ENCODE results near the gene GPR148.
"Not testable (repeated sequence)": the region's sequence is repeated elsewhere in the genome, so short reads cannot be mapped to it uniquely, and the experiment has no call there.

DNA sequence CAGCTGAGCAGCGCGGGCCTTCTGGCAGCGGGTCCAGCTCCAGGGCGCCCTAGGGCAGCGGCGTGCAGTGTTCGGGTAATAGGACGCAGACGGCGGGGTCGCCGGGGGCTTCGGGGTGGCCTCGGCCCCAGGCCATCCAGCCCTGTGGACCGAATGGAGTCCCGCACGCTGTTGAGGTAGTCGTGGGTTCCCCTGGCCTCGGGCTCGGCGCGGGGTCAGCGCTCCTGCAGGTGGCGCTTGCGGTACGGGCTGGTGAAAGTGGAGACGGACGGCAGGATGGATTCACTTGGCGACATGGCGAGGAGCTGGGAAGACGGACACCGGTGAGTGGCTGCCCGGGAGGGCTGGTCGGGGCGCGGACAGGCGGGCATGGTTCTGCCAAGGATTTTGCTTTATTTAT lies 35.4 kb upstream of the GPR148 start:
- 0 out of 2 replicates have a peak, but pooled peaks have one; percentile 20 for TF ChIP-seq POLR2AphosphoS5 (IDR thresholded peaks at IDR 0.05; ENCODE audit: low read depth)
- TF ChIP-seq, protein P1, sequence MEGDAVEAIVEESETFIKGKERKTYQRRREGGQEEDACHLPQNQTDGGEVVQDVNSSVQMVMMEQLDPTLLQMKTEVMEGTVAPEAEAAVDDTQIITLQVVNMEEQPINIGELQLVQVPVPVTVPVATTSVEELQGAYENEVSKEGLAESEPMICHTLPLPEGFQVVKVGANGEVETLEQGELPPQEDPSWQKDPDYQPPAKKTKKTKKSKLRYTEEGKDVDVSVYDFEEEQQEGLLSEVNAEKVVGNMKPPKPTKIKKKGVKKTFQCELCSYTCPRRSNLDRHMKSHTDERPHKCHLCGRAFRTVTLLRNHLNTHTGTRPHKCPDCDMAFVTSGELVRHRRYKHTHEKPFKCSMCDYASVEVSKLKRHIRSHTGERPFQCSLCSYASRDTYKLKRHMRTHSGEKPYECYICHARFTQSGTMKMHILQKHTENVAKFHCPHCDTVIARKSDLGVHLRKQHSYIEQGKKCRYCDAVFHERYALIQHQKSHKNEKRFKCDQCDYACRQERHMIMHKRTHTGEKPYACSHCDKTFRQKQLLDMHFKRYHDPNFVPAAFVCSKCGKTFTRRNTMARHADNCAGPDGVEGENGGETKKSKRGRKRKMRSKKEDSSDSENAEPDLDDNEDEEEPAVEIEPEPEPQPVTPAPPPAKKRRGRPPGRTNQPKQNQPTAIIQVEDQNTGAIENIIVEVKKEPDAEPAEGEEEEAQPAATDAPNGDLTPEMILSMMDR (conservative IDR thresholded peaks at IDR 0.05; ENCODE audit: low read depth in 2 of 2): peak; percentile 42 to 80
- TF ChIP-seq EZH2 (IDR thresholded peaks at IDR 0.05; ENCODE audit: low read depth, unreplicated experiment); EZH2phosphoT487 (IDR thresholded peaks at IDR 0.05; ENCODE audit: unreplicated experiment); JUNB (IDR thresholded peaks at IDR 0.05; ENCODE audit: unreplicated experiment): not testable (repeated sequence)
- TF ChIP-seq, protein P2, sequence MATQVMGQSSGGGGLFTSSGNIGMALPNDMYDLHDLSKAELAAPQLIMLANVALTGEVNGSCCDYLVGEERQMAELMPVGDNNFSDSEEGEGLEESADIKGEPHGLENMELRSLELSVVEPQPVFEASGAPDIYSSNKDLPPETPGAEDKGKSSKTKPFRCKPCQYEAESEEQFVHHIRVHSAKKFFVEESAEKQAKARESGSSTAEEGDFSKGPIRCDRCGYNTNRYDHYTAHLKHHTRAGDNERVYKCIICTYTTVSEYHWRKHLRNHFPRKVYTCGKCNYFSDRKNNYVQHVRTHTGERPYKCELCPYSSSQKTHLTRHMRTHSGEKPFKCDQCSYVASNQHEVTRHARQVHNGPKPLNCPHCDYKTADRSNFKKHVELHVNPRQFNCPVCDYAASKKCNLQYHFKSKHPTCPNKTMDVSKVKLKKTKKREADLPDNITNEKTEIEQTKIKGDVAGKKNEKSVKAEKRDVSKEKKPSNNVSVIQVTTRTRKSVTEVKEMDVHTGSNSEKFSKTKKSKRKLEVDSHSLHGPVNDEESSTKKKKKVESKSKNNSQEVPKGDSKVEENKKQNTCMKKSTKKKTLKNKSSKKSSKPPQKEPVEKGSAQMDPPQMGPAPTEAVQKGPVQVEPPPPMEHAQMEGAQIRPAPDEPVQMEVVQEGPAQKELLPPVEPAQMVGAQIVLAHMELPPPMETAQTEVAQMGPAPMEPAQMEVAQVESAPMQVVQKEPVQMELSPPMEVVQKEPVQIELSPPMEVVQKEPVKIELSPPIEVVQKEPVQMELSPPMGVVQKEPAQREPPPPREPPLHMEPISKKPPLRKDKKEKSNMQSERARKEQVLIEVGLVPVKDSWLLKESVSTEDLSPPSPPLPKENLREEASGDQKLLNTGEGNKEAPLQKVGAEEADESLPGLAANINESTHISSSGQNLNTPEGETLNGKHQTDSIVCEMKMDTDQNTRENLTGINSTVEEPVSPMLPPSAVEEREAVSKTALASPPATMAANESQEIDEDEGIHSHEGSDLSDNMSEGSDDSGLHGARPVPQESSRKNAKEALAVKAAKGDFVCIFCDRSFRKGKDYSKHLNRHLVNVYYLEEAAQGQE (IDR thresholded peaks at IDR 0.05; ENCODE audit: unreplicated experiment): not testable (repeated sequence)

Data from GM23338 (cell line).